Vagina (tissue), 2 donors: ENCODE results near the gene IGLL5.

Experiments
- POLR2A ChIP-seq, 2 donors: fragments of 450-650 bp; IDR thresholded peaks; one replicate each; pipeline ENCODE4 v1.6.1; 2017; ENCODE audit warnings: antibody characterized with exemption in 2 of 2, mild to moderate bottlenecking in 2 of 2, moderate library complexity in 2 of 2
- POLR2AphosphoS5 ChIP-seq, 2 donors: sonication (generic); formaldehyde crosslinking; IDR thresholded peaks; one replicate each; pipeline ENCODE4 v1.9.0; 2017; ENCODE audit warnings: antibody characterized with exemption in 2 of 2, mild to moderate bottlenecking in 2 of 2, low read depth in 1 of 2; ENCODE audit not compliant: insufficient read depth in 1 of 2
- TF ChIP-seq, protein P1 (sequence below), 3 experiments: fragments of 450-650 bp in 2 of 3; fragments of 200-600 bp in 1 of 3; sonication (generic) in 1 of 3; IDR thresholded peaks; one replicate each; pipeline ENCODE4 v1.5.1; 2017 to 2019; ENCODE audit warnings: antibody characterized with exemption in 3 of 3, mild to moderate bottlenecking in 2 of 3, moderate library complexity in 2 of 3

DNA sequence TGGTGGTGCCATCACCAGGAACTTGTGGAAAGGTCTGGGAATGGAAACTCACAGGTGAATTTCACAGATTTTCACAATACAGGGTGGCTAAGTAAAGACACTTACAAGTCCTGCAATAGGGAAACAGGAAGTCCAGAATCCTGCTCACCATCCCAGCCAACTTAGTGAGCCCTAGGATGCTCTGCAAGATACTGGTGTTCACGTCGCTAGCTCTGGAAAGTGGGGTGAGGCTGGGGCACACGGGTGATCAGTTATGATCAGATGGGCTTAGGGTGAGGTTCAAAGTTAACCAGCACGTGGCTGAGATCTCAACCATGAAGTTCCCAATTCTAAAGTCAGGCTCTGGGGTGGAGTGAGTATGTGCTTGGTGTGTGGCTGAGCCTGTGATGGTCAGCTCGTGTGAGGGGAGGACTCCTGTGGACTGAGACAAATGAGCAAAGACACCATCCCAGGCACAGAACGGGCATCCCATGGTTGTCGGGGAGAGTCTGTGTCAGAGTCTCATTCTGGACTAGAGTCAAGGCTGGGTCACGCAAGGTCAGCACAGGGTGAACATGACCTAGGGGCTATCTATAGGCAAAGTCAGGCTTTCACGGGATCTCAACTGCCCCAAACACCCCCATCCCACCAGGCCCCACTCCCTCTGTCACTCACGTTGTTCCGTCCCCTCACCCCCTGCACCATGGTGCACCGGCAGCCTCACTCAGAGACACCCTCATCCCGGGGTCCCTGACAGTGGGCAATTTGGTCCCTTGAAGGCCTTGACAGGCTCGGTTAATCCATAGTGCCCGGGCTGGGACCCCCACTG, 23.9 kb downstream of the IGLL5 start:
- TF ChIP-seq, protein P1, sequence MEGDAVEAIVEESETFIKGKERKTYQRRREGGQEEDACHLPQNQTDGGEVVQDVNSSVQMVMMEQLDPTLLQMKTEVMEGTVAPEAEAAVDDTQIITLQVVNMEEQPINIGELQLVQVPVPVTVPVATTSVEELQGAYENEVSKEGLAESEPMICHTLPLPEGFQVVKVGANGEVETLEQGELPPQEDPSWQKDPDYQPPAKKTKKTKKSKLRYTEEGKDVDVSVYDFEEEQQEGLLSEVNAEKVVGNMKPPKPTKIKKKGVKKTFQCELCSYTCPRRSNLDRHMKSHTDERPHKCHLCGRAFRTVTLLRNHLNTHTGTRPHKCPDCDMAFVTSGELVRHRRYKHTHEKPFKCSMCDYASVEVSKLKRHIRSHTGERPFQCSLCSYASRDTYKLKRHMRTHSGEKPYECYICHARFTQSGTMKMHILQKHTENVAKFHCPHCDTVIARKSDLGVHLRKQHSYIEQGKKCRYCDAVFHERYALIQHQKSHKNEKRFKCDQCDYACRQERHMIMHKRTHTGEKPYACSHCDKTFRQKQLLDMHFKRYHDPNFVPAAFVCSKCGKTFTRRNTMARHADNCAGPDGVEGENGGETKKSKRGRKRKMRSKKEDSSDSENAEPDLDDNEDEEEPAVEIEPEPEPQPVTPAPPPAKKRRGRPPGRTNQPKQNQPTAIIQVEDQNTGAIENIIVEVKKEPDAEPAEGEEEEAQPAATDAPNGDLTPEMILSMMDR (IDR thresholded peaks at IDR 0.05): no peak
- TF ChIP-seq POLR2A (IDR thresholded peaks at IDR 0.05) (no peak), POLR2AphosphoS5 (IDR thresholded peaks at IDR 0.05; ENCODE audit: insufficient read depth in 1 of 2, low read depth in 1 of 2) (no peak)
